Naive B cell (primary cell): ENCODE measurements around the gene DUSP16. TPM values are rescaled to one million over a fixed set of nuclear protein-coding genes. Genes with fewer than 3 reads are reported as not detected.
"Not testable (repeated sequence)": the region's sequence is repeated elsewhere in the genome, so short reads cannot be mapped to it uniquely, and the experiment has no call there.

Experiments
- ATAC-seq, 2 donors: fragments of 150-1000 bp; cut with Tn5 transposase; 2 replicates each; pipeline ENCODE4 v1.10.0; 2021; ENCODE audit warnings: low read depth in 2 of 2, mild to moderate bottlenecking in 2 of 2, moderate library complexity in 2 of 2
- DNase-seq: peaks from one replicate; pipeline ENCODE4 v3.0.0; 2022
- H3K27ac Mint-ChIP-seq, 6 donors: one replicate each; pipeline ENCODE4 v1.8.0; 2020 to 2022; ENCODE audit warnings: mild to moderate bottlenecking in 6 of 6, mixed read lengths in 6 of 6, moderate library complexity in 5 of 6, inconsistent platforms in 2 of 6
- H3K27me3 Mint-ChIP-seq, 3 donors: one replicate each; pipeline ENCODE4 v1.8.0; 2021 to 2022; ENCODE audit warnings: mixed read lengths in 3 of 3, mild to moderate bottlenecking in 1 of 3
- H3K36me3 Mint-ChIP-seq, 2 donors: one replicate each; pipeline ENCODE4 v1.8.0; 2020 to 2022; ENCODE audit warnings: mixed read lengths in 2 of 2, inconsistent platforms in 1 of 2, mild to moderate bottlenecking in 1 of 2
- H3K4me1 Mint-ChIP-seq, 3 donors: one replicate each; pipeline ENCODE4 v1.8.0; 2020 to 2022; ENCODE audit warnings: mixed read lengths in 3 of 3, inconsistent platforms in 1 of 3, mild to moderate bottlenecking in 1 of 3, moderate library complexity in 1 of 3
- H3K4me3 Mint-ChIP-seq, 8 donors: one replicate each; pipeline ENCODE4 v1.8.0; 2020 to 2022; ENCODE audit warnings: mild to moderate bottlenecking in 8 of 8, mixed read lengths in 8 of 8, moderate library complexity in 8 of 8, inconsistent platforms in 2 of 8
- H3K9me3 Mint-ChIP-seq, 7 donors: one replicate each; pipeline ENCODE4 v1.8.0; 2020 to 2022; ENCODE audit warnings: mixed read lengths in 7 of 7, mild to moderate bottlenecking in 5 of 7, inconsistent platforms in 2 of 7, moderate library complexity in 1 of 7
- polyA plus RNA-seq, 6 donors: library from polyadenylated mRNA; unstranded; fragments of 300-500 nt; fragmentation: Illumina TruSeq; gene quantifications; one replicate each; pipeline ENCODE4 v1.2.3, GENCODE V29; 2021; ENCODE audit warnings: low read depth in 6 of 6

Gene DUSP16
- polyA plus RNA-seq, 6 donors from 2014 or later, result 0.26 to 0.90 (median 0.36) TPM; not detected in 2

- H3K9me3 Mint-ChIP-seq, DNase-seq, H3K36me3 Mint-ChIP-seq, ATAC-seq, H3K4me3 Mint-ChIP-seq, H3K27ac Mint-ChIP-seq, H3K4me1 Mint-ChIP-seq, H3K27me3 Mint-ChIP-seq: not testable (repeated sequence)
These were observed 3.3 kb upstream of the DUSP16 start for GRCh38 chr12:12565971-12566370.

GRCh38 chr12:12564911-12565310, 2.2 kb upstream of the DUSP16 start:
- H3K27ac Mint-ChIP-seq, result no peak overlapping the region
- H3K4me3 Mint-ChIP-seq, result no peak overlapping the region

GRCh38 chr12:12563290-12563928, 746 bp upstream of the DUSP16 start:
- Mint-ChIP-seq H3K4me1 (peaks cover 6 to 13% (median 12%) of the 10 kb centered on the region in 3 donors), H3K27ac (peak overlapping the region; percentile 75 to 96 (median 91)), H3K27me3 (peaks cover 6 to 13% (median 9%) of the 10 kb centered on the region in 3 donors), H3K4me3 (peak overlapping the region; percentile 81 to 95 (median 90)), H3K36me3 (no peaks in the 10 kb centered on the region), H3K9me3 (peaks cover 0 to 2% (median 0%) of the 10 kb centered on the region in 7 donors)
- ATAC-seq, result no peak
- DNase-seq, result no peak

More at GRCh38 chr12:12564911-12565310, 2.2 kb upstream of the DUSP16 start:
- no peak for DNase-seq
- Mint-ChIP-seq H3K27me3 (peaks cover 5 to 14% (median 6%) of the 10 kb centered on the region in 3 donors), H3K9me3 (peaks cover 0 to 2% (median 0%) of the 10 kb centered on the region in 7 donors), H3K4me1 (peaks cover 6 to 13% (median 12%) of the 10 kb centered on the region in 3 donors), H3K36me3 (no peaks in the 10 kb centered on the region)
- no peak for ATAC-seq

GRCh38 chr12:12562016-12562483, 613 bp downstream of the DUSP16 start:
- Mint-ChIP-seq H3K9me3 (peaks cover 0 to 2% (median 0%) of the 10 kb centered on the region in 7 donors), H3K36me3 (no peaks in the 10 kb centered on the region), H3K4me1 (peaks cover 6 to 13% (median 12%) of the 10 kb centered on the region in 3 donors), H3K27me3 (peaks cover 6 to 20% (median 9%) of the 10 kb centered on the region in 3 donors), H3K27ac (peak overlapping the region; percentile 90 to 99 (median 95)), H3K4me3 (peak overlapping the region; percentile 82 to 94 (median 90))
- ATAC-seq (peak; percentile 22 to 27), DNase-seq (peak; percentile 52)

- Mint-ChIP-seq H3K27me3 (peaks cover 6 to 20% (median 9%) of the 10 kb centered on the region in 3 donors), H3K4me1 (peaks cover 6 to 13% (median 12%) of the 10 kb centered on the region in 3 donors), H3K27ac (peak overlapping the region; percentile 53 to 96 (median 88)), H3K36me3 (no peaks in the 10 kb centered on the region), H3K9me3 (peaks cover 0 to 2% (median 0%) of the 10 kb centered on the region in 7 donors), H3K4me3 (peak overlapping the region; percentile 85 to 93 (median 90))
- ATAC-seq, result peak; percentile 5 to 9
- DNase-seq, result peak; percentile 25
These were observed 1.2 kb downstream of the DUSP16 start for GRCh38 chr12:12561371-12562015.

GRCh38 chr12:12560587-12561370, 1.9 kb downstream of the DUSP16 start:
- DNase-seq, result peak; percentile 45
- Mint-ChIP-seq H3K4me3 (peak overlapping the region; percentile 79 to 93 (median 88)), H3K27me3 (peaks cover 6 to 20% (median 9%) of the 10 kb centered on the region in 3 donors), H3K9me3 (peaks cover 0 to 2% (median 0%) of the 10 kb centered on the region in 7 donors), H3K27ac (peak overlapping the region in 5 of 6 donors; percentile 53 to 96 (median 87)), H3K4me1 (peaks cover 6 to 13% (median 12%) of the 10 kb centered on the region in 3 donors), H3K36me3 (no peaks in the 10 kb centered on the region)
- ATAC-seq, result peak; percentile 40 to 41

- Mint-ChIP-seq H3K4me1 (peaks cover 6 to 13% (median 12%) of the 10 kb centered on the region in 3 donors), H3K9me3 (no peaks in the 10 kb centered on the region), H3K27ac (no peak overlapping the region), H3K27me3 (peaks cover 9 to 20% (median 9%) of the 10 kb centered on the region in 3 donors), H3K4me3 (peak overlapping the region in 1 of 8 donors; percentile 90), H3K36me3 (no peaks in the 10 kb centered on the region)
- DNase-seq, result no peak
- ATAC-seq, result no peak
These were observed 2.9 kb downstream of the DUSP16 start for GRCh38 chr12:12559719-12560296.

GRCh38 chr12:12558291-12558690, 4.4 kb downstream of the DUSP16 start:
- Mint-ChIP-seq H3K36me3 (no peaks in the 10 kb centered on the region), H3K4me3 (peak overlapping the region in 1 of 8 donors; percentile 39), H3K27ac (peak overlapping the region in 1 of 6 donors; percentile 20), H3K27me3 (peaks cover 9 to 20% (median 11%) of the 10 kb centered on the region in 3 donors), H3K4me1 (peaks cover 6 to 12% (median 10%) of the 10 kb centered on the region in 3 donors), H3K9me3 (no peaks in the 10 kb centered on the region)
- ATAC-seq, result no peak
- no peak for DNase-seq

- DNase-seq, result no peak
- H3K9me3 Mint-ChIP-seq, result no peaks in the 10 kb centered on the region
- no peak for ATAC-seq
- H3K4me1 Mint-ChIP-seq, result peaks cover 6 to 10% (median 8%) of the 10 kb centered on the region in 3 donors
- peaks cover 9 to 20% (median 11%) of the 10 kb centered on the region in 3 donors for H3K27me3 Mint-ChIP-seq
- no peak overlapping the region for H3K27ac Mint-ChIP-seq
- H3K4me3 Mint-ChIP-seq, result no peak overlapping the region
- no peaks in the 10 kb centered on the region for H3K36me3 Mint-ChIP-seq
These were observed 4.9 kb downstream of the DUSP16 start for GRCh38 chr12:12557733-12558132.

- H3K4me3 Mint-ChIP-seq, result no peak overlapping the region
- peaks cover 1 to 2% (median 2%) of the 10 kb centered on the region in 3 donors for H3K4me1 Mint-ChIP-seq
- no peak for ATAC-seq
- H3K27me3 Mint-ChIP-seq, result peaks cover 9 to 14% (median 11%) of the 10 kb centered on the region in 3 donors
- no peak for DNase-seq
- H3K9me3 Mint-ChIP-seq, result no peaks in the 10 kb centered on the region
- H3K27ac Mint-ChIP-seq, result no peak overlapping the region
- no peaks in the 10 kb centered on the region for H3K36me3 Mint-ChIP-seq
These were observed 7.0 kb downstream of the DUSP16 start for GRCh38 chr12:12555656-12556055.

GRCh38 chr12:12553208-12553785, 9.4 kb downstream of the DUSP16 start:
- ATAC-seq (no peak), DNase-seq (no peak)
- no peak overlapping the region for H3K4me3 Mint-ChIP-seq
- no peaks in the 10 kb centered on the region for H3K36me3 Mint-ChIP-seq
- H3K4me1 Mint-ChIP-seq, result no peaks in the 10 kb centered on the region
- peaks cover 0 to 7% (median 6%) of the 10 kb centered on the region in 3 donors for H3K27me3 Mint-ChIP-seq
- H3K27ac Mint-ChIP-seq, result no peak overlapping the region
- no peaks in the 10 kb centered on the region for H3K9me3 Mint-ChIP-seq

GRCh38 chr12:12551115-12551514, 11.5 kb downstream of the DUSP16 start:
- no peak overlapping the region for H3K27ac Mint-ChIP-seq
- peak in 1 of 2 donors; percentile 45 for ATAC-seq

More at GRCh38 chr12:12551115-12551514, 11.5 kb downstream of the DUSP16 start:
- no peaks in the 10 kb centered on the region for H3K9me3 Mint-ChIP-seq
- no peaks in the 10 kb centered on the region for H3K36me3 Mint-ChIP-seq
- peaks cover 0 to 6% (median 0%) of the 10 kb centered on the region in 3 donors for H3K27me3 Mint-ChIP-seq
- no peaks in the 10 kb centered on the region for H3K4me1 Mint-ChIP-seq
- no peak overlapping the region for H3K4me3 Mint-ChIP-seq
- DNase-seq, result no peak
